ENCODE results near the gene C18orf63.

GRCh38 chr18:74367905-74368304, 52.3 kb downstream of the C18orf63 start:
- no peak for TF ChIP-seq CTCF (IDR thresholded peaks at IDR 0.05)
- TF ChIP-seq POLR2A (IDR thresholded peaks at IDR 0.05): no peak
